Suprapubic skin (tissue), 4 donors: ENCODE measurements around the gene FUBP1. TPM values are rescaled to one million over a fixed set of nuclear protein-coding genes. Genes with fewer than 3 reads are reported as not detected.

Experiments
- DNase-seq, 2 donors: peaks; one replicate each; pipeline ENCODE4 v3.0.0-alpha.2; 2019; ENCODE audit warnings: low spot score in 2 of 2
- H3K27ac ChIP-seq: fragments of 200-600 bp; sonication (generic); one replicate; pipeline ENCODE4 v1.5.1; 2019
- H3K27me3 ChIP-seq: fragments of 200-600 bp; sonication (generic); one replicate; pipeline ENCODE4 v1.5.1; 2019
- H3K36me3 ChIP-seq: fragments of 200-600 bp; sonication (generic); one replicate; pipeline ENCODE4 v1.5.1; 2019
- H3K4me1 ChIP-seq: fragments of 200-600 bp; sonication (generic); one replicate; pipeline ENCODE4 v1.5.1; 2019
- H3K4me3 ChIP-seq: fragments of 200-600 bp; sonication (generic); one replicate; pipeline ENCODE4 v1.5.1; 2019; ENCODE audit warnings: mild to moderate bottlenecking
- H3K9me3 ChIP-seq: fragments of 200-600 bp; sonication (generic); one replicate; pipeline ENCODE4 v1.5.1; 2019
- CTCF ChIP-seq, 2 donors: fragments of 200-600 bp in 1 of 2; fragments of 450-650 bp in 1 of 2; sonication (generic) in 1 of 2; IDR thresholded peaks; one replicate each; pipeline ENCODE4 v1.5.1; 2016 to 2019; ENCODE audit warnings: antibody characterized with exemption in 2 of 2, mild to moderate bottlenecking in 1 of 2, moderate library complexity in 1 of 2
- EP300 ChIP-seq: sonication (generic); formaldehyde crosslinking; IDR thresholded peaks from one replicate; pipeline ENCODE4 v1.6.1; 2017; ENCODE audit warnings: antibody characterized with exemption
- POLR2A ChIP-seq, 2 donors: fragments of 450-650 bp; IDR thresholded peaks; one replicate each; pipeline ENCODE4 v1.6.1; 2017; ENCODE audit warnings: antibody characterized with exemption in 2 of 2, mild to moderate bottlenecking in 2 of 2, moderate library complexity in 2 of 2
- POLR2AphosphoS5 ChIP-seq, 3 donors: sonication (generic); formaldehyde crosslinking; IDR thresholded peaks; one replicate each; pipeline ENCODE4 v1.6.1; 2017; ENCODE audit warnings: antibody characterized with exemption in 3 of 3
- WGBS: methylation state at CpG from one replicate; pipeline ENCODE4 v1.1.5; 2018; 5-methylcytosine and 5-hydroxymethylcytosine counted together
- total RNA-seq, 4 donors: library from RNA; depleted of rRNA; stranded (reverse); fragments of >200 nt; gene quantifications; one replicate each; pipeline ENCODE4 v1.1.0, GENCODE V29; 2016

Gene FUBP1
- total RNA-seq, 4 donors from 2014 or later: 57.9 to 178 (median 68.5) TPM

- 96% methylated on average over 1 of the region's 1 CpG for WGBS
- H3K4me1 ChIP-seq: no peaks in the 10 kb centered on the region
- no peaks in the 10 kb centered on the region for H3K36me3 ChIP-seq
- no peak overlapping the region for H3K27ac ChIP-seq
- H3K4me3 ChIP-seq: no peak overlapping the region
- H3K9me3 ChIP-seq: no peaks in the 10 kb centered on the region
- no peaks in the 10 kb centered on the region for H3K27me3 ChIP-seq
- DNase-seq: no peak
- TF ChIP-seq EP300 (no peak), CTCF (IDR thresholded peaks at IDR 0.05) (no peak), POLR2AphosphoS5 (IDR thresholded peaks at IDR 0.05) (no peak), POLR2A (IDR thresholded peaks at IDR 0.05) (no peak)
Observed at GRCh38 chr1:77906624-77907023, 72.2 kb downstream of the FUBP1 start.

DNA sequence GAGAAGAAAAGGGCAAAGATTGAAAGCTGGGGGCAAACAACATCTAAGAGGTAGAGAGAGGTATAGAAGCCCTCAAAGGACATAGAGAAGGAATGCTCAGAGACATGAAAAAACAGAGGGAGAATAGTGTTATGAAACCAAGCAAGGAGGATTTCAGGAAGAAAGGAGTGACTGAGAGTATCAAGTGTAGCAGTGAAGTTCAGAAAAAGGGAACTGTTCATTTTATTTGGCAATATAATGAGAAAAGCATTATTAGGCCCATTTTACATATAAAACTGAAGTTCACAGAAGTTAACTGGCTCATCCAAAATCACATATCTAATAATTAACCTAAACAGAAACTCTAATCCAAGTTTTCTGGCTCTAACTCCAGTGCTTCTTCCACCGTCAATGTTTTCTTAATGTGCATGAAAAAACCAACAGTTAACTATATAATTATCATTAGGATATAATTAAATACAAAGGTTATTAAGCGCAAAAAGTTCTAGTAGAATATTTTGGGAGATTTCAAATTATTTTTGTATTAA is 72.8 kb downstream of the FUBP1 start:
- H3K4me1 ChIP-seq: no peaks in the 10 kb centered on the region
- 87% methylated on average over 2 of the region's 2 CpGs for WGBS

GRCh38 chr1:77905603-77906002 is 73.3 kb downstream of the FUBP1 start:
- no peaks in the 10 kb centered on the region for H3K27me3 ChIP-seq
- no peak overlapping the region for H3K4me3 ChIP-seq
- no peak for DNase-seq
- 93% methylated on average over 1 of the region's 1 CpG for WGBS
- no peak for TF ChIP-seq EP300
- TF ChIP-seq POLR2AphosphoS5 (IDR thresholded peaks at IDR 0.05): no peak
- TF ChIP-seq POLR2A (IDR thresholded peaks at IDR 0.05): no peak
- no peak for TF ChIP-seq CTCF (IDR thresholded peaks at IDR 0.05)
- no peaks in the 10 kb centered on the region for H3K9me3 ChIP-seq
- H3K4me1 ChIP-seq: no peaks in the 10 kb centered on the region
- no peak overlapping the region for H3K27ac ChIP-seq
- H3K36me3 ChIP-seq: no peaks in the 10 kb centered on the region

More for the DNA sequence above, 72.8 kb downstream of the FUBP1 start:
- H3K27me3 ChIP-seq: no peaks in the 10 kb centered on the region
- H3K4me3 ChIP-seq: no peak overlapping the region
- no peak for DNase-seq
- TF ChIP-seq POLR2AphosphoS5 (IDR thresholded peaks at IDR 0.05) (no peak), POLR2A (IDR thresholded peaks at IDR 0.05) (no peak), EP300 (no peak), CTCF (IDR thresholded peaks at IDR 0.05) (no peak)
- H3K36me3 ChIP-seq: no peaks in the 10 kb centered on the region
- no peaks in the 10 kb centered on the region for H3K9me3 ChIP-seq
- no peak overlapping the region for H3K27ac ChIP-seq

DNA sequence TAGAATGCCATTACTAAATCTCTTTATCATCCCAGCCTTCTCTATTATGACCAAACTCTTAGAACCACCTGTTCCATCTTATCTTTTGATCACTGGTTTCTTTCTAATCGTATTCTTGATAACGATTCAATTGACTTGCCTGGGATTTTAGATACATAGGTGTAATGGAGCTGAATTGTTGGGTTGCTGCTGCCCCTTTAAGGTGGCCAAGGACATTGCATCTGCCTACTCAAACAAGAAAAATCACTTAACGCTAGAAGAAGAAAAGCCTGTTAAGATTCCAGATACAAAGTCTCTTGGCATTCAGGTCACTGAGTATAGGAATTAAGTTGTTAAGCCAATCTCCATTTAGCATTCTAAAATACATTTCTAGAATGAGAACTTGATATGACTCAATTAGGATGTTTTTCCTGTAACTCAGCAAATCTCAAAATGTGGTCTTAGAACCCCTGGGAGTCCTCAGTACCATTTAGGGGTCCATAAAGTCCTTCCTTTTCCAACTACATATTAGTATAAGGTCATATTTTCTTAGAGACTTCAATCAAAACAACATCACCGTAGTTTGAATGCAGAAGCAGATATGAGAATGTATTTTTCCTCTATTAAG is 78.1 kb downstream of the FUBP1 start:
- WGBS: 24% methylated on average over 4 of the region's 4 CpGs
- DNase-seq: no peak
- Histone ChIP-seq H3K4me1 (no peaks in the 10 kb centered on the region), H3K27ac (no peak overlapping the region), H3K36me3 (no peaks in the 10 kb centered on the region), H3K4me3 (no peak overlapping the region), H3K27me3 (no peaks in the 10 kb centered on the region), H3K9me3 (no peaks in the 10 kb centered on the region)
- TF ChIP-seq POLR2AphosphoS5 (IDR thresholded peaks at IDR 0.05) (no peak), EP300 (no peak), CTCF (IDR thresholded peaks at IDR 0.05) (peak; percentile 14 to 54), POLR2A (IDR thresholded peaks at IDR 0.05) (no peak)

GRCh38 chr1:77899647-77900320 is 79.1 kb downstream of the FUBP1 start:
- DNase-seq: no peak
- Histone ChIP-seq H3K4me3 (no peak overlapping the region), H3K27me3 (no peaks in the 10 kb centered on the region), H3K27ac (no peak overlapping the region), H3K36me3 (no peaks in the 10 kb centered on the region), H3K4me1 (no peaks in the 10 kb centered on the region), H3K9me3 (no peaks in the 10 kb centered on the region)
- TF ChIP-seq POLR2AphosphoS5 (IDR thresholded peaks at IDR 0.05): no peak
- no peak for TF ChIP-seq POLR2A (IDR thresholded peaks at IDR 0.05)
- no peak for TF ChIP-seq EP300
- TF ChIP-seq CTCF (IDR thresholded peaks at IDR 0.05): no peak
- WGBS: 79% methylated on average over 4 of the region's 4 CpGs
